Measurements from ENCODE around the gene CDON.
"Not testable (repeated sequence)": the region's sequence is repeated elsewhere in the genome, so short reads cannot be mapped to it uniquely, and the experiment has no call there.

Gene CDON

DNA sequence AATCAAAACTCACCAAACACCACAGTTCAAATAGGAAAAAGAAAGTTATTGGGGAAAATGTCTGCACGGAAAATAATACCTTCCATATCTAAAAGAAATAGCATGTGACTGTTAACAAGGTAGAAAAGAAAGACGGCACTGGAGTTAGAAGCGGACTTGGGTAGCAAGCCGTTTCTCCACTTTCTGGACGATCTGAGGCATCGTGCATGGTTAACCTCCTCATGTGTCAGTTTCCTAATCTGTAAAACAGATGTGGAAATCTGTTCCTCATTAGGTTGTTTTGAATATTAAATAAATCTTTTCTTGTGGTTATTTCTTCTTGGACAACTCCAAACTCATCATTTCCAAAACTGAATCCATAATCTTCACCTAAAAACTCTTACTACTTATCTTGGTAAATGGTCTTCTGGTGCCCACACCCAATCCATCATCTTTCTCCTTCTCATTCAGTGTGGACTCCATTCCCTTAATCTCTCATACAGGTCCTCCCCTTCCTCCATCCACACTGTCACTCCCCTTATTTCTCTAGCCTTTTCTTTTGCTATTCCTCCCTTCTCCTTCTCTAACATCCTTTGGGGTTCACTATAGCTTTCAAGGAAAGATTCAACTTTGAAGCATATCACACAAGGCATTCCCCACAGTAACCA is 63.3 kb downstream of the CDON start:
- DNase-seq (ENCODE audit: low spot score) = no peak
- FAIRE-seq = no peak

DNA sequence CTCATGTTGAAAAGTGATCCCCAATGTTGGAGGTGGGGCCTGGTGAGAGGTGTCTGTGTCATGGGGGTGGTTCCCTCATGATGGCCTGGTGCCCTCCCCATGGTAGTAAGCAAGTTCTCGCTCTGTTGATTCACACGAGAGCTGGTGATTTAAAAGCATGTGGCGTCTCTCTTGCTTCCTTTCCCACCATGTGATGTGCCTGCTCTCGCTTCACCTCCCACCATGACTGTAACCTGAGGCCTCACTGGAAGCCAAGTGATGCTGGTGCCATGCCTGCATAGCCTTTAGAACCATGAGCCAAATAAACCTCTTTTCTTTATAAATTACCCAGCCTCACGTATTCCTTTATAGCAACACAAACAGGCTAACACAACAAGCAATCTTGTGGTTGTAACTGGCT is 64.4 kb downstream of the CDON start:
- FAIRE-seq (no peak), DNase-seq (ENCODE audit: low spot score) (no peak)

DNA sequence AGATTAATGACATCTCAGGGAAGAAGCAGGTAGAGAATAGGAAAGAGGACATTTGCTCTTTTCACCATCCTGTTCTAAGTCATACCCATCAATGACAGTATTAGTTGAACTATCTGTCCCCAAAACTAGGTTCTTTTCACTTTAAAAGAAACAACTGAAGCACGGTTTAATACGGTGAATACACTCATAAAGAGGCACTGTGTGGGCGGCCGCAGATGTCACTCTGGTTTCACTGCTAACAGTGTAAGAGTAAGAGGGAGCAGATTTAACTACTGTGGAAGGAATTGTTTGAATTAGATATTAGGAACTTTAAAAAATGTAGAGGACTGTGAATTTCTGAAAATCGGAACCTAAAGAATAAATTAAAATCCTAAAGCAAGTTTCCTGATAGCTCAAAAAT is 67.4 kb downstream of the CDON start:
- DNase-seq (ENCODE audit: low spot score) (no peak), FAIRE-seq (no peak)

DNA sequence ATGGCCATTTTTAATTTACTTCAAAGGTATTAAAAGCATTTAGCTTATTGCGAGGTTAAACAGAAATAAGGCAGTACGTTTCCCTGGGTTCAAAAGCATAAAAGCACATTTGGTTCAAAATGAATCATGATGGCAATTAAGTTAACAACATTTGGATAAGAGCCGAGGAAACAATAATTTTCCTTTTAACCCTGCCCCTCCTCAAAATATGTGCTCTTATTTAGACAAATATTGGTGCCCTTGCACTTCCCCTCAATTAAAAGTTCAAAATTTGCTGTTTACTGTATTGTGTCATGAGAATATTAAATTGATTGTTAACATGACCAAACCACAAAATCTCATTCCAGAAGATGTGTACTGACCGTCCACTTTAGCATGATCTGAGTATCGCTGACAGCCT is 68.2 kb downstream of the CDON start:
- DNase-seq (ENCODE audit: low spot score) (no peak), FAIRE-seq (no peak)

DNA sequence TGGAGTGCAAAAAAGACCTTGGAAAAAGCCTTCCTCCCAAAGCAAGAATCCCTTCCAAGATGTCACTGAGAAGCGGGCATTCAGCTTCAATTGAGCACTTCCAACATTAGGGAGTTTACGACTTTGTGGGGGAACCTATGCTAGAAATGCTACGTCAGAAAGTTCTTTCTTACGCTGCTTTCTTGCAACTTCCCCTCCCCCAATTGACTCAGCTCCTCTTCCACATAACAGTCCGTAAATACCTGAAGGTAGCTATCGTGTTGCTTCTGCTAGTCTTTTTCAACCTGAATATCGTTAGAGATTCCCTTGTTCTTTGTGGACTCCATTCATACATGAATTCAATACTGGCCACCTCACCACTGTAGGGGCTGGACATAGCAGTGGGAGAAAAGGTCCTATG is 69.8 kb downstream of the CDON start:
- no peak for FAIRE-seq
- DNase-seq (ENCODE audit: low spot score) = no peak

DNA sequence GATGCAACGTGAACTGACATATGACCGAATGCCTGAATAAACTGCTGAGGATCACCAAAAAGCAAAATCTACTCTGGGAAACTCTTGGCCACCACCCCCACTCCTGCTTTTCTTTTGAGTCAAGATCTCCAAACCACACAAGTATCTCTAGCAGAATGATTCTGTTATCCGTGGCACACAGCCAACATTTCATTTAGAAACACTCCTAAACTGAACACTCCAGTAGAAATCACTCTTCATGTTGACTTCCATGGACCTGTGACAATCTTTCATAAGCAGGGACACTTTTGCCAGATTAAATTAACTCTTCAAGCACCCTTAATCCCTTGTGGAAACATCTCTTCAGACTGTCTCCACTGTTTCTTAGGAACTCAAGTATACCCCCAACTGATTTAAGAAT is 72.4 kb downstream of the CDON start:
- FAIRE-seq = no peak
- no peak for DNase-seq (ENCODE audit: low spot score)

DNA sequence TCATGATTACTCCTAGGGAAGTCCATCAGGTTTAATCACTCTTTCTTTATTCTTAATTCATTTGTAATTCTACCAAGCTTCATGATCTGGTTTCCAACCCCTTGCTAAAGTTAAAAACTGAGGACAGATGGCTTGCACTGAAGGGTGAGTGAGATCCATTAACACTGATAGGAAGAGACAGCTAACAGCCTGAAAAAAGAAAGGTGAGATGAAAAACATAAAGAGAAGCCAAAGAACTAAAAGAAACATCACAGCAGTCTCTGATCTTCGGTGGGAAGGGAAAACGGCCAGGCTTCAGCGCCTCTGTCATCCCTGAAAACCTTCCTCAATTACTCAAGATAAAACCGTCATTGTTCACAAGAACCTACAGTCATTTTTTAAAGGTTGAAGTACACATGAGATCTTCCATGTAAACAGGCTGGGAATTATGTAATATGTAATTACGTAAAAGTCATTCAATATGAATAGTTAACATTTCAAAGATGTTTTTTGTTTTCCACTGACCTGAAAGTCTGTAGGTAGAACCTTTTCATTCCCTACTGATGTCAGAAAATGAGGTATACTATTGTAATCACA is 75.5 kb downstream of the CDON start:
- no peak for FAIRE-seq

DNA sequence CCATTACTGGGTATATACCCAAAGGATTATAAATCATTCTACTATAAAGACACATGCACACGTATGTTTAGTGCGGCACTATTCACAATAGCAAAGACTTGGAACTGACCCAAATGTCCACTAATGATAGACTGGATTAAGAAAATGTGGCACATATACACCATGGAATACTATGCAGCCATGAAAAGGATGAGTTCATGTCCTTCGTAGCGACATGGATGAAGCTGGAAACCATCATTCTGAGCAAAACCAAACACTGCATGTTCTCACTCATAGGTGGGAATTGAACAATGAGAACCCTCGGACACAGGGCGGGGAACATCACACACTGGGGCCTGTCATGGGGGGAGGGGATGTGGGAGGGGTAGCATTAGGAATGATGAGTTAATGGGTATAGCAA is 76.7 kb downstream of the CDON start:
- FAIRE-seq; DNase-seq (ENCODE audit: low spot score): not testable (repeated sequence)

More for the DNA sequence above, 75.5 kb downstream of the CDON start:
- DNase-seq (ENCODE audit: low spot score) = no peak

DNA sequence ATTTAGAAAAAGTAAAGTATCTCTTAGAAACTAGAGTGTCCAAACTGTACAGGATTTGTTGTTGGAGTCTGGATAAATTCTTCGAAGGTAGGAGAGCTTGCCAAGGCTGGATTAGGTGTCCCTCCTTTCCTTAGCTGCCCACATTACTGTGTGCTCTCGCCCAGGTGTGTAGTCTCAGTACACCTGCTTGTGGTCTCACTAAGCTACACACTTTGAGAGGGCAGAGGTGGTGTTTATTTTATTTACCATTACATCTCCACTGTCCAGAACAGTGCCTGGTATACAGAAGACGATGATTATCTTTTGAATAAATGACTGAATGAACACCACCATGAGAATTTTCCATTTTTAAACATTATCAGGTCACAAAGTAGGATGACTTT is 80.3 kb downstream of the CDON start:
- DNase-seq (ENCODE audit: low spot score) = no peak
- FAIRE-seq = no peak

DNA sequence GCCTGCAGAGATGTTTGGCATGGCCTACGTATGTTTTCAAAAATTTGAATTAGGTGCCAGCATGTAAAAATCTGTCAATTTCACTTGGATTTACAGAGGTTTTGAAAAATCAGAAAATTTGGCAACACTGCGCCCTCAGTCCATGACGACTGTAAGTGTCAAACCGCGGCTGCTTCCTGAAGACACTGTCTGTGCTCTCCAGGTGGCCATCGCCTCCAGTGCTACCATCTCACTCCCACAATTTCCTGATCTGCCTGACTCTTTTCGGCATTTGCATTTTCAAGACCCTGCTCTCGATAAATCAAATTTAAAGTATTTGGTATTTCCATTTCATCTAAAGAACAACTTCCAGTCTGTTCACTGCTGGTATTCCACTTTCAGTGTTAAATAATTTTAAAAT is 82.2 kb downstream of the CDON start:
- DNase-seq (ENCODE audit: low spot score) (no peak), FAIRE-seq (no peak)

DNA sequence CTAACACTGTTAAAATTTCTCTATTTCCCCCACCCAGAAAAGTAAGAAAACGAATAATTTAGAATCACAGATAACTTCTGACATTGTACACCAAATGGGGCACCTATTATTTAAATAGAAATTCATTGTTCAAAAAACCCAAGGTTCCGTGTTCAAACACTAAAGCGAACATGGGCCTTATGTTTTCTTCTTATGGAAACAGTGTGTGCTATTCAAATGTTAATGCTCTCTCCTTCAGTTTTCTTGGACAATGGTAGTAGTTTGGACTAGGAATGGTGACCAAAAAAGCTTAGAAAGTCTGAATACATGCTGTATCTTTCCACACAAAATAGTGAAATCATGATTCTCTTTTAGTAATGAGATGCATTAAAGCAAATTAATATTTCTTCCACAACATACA is 83.2 kb downstream of the CDON start:
- no peak for DNase-seq (ENCODE audit: low spot score)
- no peak for FAIRE-seq

DNA sequence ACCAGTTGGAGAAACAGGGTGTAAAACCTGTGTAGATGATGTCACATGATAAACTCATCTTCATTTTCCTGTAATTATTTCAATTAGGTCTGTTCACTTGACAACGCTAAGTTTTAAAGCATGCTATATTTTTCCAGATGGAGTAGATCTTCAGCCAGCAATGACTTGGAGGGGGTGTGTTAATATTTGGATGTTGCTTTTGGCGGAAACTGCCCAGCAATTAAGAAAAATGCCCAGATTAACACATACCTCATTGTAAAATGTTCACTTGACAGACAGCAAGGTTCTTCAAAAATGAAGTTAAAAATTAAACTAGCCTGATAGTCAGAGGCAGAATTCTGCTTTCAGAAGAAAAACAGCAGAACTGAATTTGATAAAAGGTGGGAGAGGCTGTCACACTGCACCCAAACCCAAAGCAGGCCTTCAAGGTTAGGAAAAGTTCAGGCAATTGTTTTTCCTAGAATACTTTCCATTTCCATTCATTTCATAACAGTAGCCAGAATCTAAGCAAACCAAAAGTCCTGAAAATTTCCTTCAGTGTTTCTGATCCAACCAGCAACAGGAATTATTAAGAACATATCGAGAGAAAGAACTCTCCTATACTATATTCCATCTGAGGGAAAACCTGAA is 83.8 kb downstream of the CDON start:
- FAIRE-seq (no peak), DNase-seq (ENCODE audit: low spot score) (no peak)

DNA sequence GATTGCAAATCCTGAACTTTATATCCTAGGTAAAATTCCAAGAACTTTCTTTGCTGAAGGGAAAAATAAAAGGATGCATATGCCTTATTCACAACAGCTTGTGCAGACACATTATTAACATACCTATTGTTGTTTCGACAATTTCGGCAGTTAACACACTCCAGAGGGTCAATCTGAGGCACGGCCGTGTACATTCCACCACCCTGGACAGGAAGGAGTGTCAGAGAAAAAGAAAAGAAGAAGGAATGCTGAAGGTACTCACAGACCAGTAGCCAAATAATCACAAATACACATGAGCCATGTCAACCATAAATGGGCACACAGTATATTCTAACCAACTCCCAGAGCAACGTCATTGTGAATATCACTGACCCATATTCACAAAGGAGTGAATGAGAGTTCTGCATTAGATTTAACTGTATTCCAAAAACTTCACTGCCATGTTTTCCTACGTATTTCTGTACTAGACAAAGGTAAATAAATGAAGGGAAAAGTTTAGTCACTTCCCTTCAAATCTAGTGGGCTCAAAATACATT is 84.4 kb downstream of the CDON start:
- no peak for FAIRE-seq
- DNase-seq (ENCODE audit: low spot score) = no peak

DNA sequence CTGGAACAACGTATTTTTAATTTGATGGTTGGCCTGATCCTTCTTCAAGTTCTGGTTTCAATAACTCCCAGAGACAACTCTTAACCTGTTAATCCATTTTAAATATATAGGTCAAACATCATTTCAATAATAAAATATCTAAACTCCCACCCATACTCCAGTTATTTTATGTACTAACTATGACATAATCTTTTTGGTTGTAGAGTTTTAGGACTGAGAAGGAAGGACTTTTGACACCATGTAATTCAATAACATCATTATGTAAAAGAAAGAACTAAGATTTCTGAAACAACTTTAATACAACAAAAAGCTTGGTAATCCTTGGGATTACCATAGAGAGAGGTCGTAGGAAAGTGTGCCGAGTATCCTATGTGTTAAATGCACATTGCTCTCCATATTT is 85.3 kb downstream of the CDON start:
- DNase-seq (ENCODE audit: low spot score) = no peak
- no peak for FAIRE-seq

DNA sequence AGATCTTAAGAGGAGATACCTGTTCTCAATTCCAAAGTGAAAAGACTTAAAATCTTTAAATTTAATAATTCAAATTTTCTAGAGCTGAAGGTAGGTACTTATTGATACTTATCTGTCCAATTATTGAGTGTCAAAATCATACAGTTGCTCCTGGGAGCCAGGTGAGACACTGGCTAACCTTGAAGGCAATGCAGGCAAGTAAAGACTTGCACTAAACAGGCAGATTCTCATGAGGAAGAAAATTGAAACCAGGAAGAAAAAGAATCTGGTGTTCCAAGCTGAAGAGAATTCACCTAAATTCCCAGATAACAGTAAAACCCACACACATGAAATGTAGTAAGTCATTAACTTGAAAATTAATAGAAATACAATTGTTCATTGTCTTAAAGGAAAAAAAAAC is 86.5 kb downstream of the CDON start:
- FAIRE-seq = no peak

DNA sequence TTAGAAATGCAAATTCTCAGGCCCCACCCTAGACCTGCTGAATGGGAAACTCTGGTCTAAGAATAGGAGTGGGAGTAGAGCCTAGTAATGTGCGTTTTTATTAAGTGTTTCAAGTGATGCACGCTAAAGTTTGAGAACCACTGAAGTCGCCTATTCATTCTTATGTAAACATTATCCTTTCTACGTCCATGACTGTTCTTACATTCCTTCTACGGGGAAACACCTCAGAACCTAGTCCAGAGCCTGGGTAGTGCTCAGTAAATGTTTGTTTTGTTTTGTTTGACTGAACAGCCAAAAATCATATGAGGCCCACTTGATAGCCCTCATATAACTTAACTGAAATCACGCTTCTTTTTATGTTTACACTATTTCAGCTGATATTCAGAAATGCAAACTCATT is 87.0 kb downstream of the CDON start:
- no peak for DNase-seq (ENCODE audit: low spot score)
- FAIRE-seq = no peak

More for the DNA sequence above, 86.5 kb downstream of the CDON start:
- DNase-seq (ENCODE audit: low spot score) = no peak

DNA sequence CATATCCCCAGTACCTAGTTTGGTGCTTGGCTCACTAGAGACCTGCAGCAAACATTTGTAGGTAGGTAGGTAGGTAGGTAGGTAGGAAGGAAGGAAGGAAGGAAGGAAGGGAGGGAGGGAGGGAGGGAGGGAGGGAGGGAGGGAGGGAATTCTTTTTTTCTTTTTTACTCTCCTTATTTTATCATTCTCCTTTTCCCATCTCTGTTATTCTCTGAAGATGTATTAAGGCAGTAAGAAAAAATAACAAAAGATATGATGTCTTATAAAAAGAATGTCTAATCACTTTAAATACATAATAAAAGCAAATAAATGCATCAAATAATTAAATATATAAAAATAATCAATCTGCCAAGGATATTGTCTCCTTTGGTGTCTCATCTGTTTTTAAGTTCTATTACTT is 88.4 kb downstream of the CDON start:
- DNase-seq (ENCODE audit: low spot score) (no peak), FAIRE-seq (no peak)

DNA sequence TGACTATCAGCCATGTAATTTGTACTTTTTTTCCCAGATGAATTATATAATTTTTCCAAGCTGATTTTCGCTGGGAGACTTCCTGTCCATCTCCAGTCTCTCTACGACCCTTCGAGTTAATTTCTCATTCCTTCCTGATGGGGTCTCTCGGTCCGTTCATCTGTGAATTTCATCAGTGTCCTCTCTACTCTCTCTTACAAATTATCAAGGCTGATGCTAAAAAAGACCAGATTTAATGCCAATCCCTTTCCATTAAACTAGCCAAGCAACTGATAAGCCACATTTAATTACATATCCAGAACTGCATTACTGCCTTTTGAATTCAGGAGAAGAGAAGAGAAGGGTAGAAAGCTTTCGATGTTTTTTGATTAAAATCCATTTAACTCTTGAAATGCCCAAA is 91.0 kb downstream of the CDON start:
- DNase-seq (ENCODE audit: low spot score) (no peak), FAIRE-seq (no peak)

DNA sequence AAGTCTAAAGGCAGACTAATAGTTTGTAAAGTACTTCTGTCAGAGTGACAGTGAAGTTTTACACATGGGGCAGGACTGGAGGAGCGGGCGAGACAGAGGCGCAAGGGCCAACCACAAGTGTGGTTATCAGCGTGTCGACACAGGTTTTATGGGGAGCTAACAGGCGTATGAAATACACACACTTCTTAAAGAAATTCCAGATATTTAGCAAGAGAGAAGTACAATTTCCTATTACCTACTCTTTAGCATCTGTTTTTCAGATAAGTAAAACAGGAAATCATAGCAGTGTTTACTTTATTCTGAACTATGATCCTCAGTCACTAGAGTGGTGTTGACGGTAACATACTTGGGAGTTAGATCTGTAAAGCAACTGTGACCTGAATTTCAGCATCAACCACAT is 94.3 kb downstream of the CDON start:
- FAIRE-seq = no peak
- DNase-seq (ENCODE audit: low spot score) = no peak

DNA sequence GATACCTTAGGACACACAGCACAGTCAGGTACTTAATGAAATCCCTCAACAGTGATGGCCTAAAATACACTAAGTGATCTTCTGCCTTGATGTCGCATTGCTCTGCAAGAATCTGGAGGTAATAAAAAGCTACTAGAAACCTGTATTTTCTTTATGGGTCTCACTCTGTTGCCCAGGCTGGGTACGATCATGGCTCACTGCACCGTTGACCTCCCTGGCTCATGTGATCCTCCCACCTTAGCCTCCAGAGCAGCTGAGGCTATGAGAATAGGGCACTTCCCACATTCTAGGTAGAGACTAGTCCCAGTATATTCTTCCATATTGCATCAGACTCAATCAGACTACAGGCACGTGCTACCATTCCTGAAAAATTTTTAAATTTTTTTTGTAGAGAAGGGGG is 95.2 kb downstream of the CDON start:
- no peak for DNase-seq (ENCODE audit: low spot score)
- no peak for FAIRE-seq

DNA sequence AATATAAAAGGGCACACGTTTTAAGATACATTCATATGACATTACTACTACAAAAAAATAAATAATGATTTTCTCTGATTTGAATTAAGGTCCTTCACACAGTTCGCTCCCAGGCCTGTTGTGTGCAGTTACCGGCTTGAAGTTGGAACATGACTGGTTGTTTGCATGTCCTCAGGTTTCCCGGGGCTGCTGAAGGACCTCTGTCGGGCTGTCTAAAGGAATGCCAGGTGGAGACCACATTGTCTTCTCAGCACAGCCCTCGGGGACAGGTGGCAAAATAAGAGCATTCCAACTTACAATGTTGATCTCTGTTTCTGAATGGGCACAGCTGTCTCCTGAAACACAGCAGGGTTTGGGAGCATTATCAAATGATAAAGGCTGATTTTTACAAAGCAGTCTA is 101.9 kb downstream of the CDON start:
- FAIRE-seq (no peak), DNase-seq (ENCODE audit: low spot score) (no peak)

DNA sequence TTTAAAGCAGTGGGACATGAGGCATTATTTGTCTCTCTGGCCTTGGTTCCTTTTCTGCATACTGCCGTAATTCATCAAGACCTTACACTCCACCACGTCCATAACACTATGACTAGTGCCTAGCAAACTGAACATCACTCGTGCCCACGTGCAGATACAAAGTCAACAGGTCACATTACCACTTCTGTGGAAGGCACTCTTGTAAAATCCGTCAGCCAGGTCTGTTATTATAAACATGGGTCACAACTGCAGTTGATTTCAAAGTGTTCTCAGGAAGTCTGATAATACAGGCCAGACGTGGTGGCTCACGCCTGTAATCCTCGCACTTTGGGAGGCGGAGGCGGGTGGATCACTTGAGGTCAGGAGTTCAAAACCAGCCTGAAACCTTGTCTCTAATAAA is 102.7 kb downstream of the CDON start:
- FAIRE-seq = no peak

DNA sequence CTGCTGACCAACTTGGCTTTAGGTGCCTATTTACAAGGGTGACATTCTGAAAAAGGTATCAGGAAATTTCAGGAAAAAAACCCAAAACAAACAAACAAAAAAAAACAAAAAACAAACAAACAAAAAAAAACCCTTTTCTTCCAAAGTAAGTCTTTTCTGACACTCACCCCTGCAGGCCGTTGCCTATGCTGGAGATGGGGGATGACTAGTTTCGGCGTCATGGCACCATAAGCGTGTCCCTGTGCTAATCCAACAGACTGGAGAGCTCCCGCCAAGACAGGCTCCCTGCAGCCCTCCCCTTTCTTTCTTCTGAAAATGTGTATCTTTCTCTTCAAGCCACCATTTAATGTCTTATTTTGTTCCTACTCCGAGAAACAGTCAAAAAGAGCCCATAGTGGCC is 103.2 kb downstream of the CDON start:
- no peak for DNase-seq (ENCODE audit: low spot score)
- no peak for FAIRE-seq

More for the DNA sequence above, 102.7 kb downstream of the CDON start:
- no peak for DNase-seq (ENCODE audit: low spot score)

Measured in RCC 7860 (cell line).